Keratinocyte (primary cell): ENCODE results near the gene EEPD1. TPM values are rescaled to one million over a fixed set of nuclear protein-coding genes. Genes with fewer than 3 reads are reported as not detected.

Experiments used
- DNase-seq: peaks from one replicate; pipeline ENCODE4 v3.0.0-alpha.2; 2011; ENCODE audit warnings: low read depth, missing footprints, low spot score
- FAIRE-seq: peaks from 2 replicates; lab custom pipeline; 2011; peaks lifted over from hg19 to GRCh38; lab: Jason Lieb, UNC
- H2AFZ ChIP-seq: 2 replicates; pipeline ENCODE4 v1.6.0; 2012; ENCODE audit warnings: low read length, control low read depth, inconsistent platforms; ENCODE audit not compliant: control insufficient read depth
- H3K27ac ChIP-seq: 2 replicates; pipeline ENCODE4 v1.5.1; 2011; ENCODE audit warnings: low read length; ENCODE audit not compliant: control insufficient read depth, insufficient read depth
- H3K27me3 ChIP-seq: 3 replicates; pipeline ENCODE4 v1.6.0; 2011; ENCODE audit warnings: low read length; ENCODE audit not compliant: control insufficient read depth, insufficient read depth; ENCODE audit errors: extremely low read depth
- H3K36me3 ChIP-seq, 2 experiments: 2 replicates in 1 of 2; 3 replicates in 1 of 2; pipeline ENCODE4 v1.5.1; 2011; ENCODE audit warnings: low read length in 2 of 2, mild to moderate bottlenecking in 1 of 2; ENCODE audit not compliant: control insufficient read depth in 2 of 2, insufficient read depth in 2 of 2; ENCODE audit errors: extremely low read depth in 1 of 2
- H3K4me1 ChIP-seq: 3 replicates; pipeline ENCODE4 v1.5.1; 2011; ENCODE audit warnings: low read length; ENCODE audit not compliant: control insufficient read depth, insufficient read depth; ENCODE audit errors: extremely low read depth
- H3K4me2 ChIP-seq: 3 replicates; pipeline ENCODE4 v1.6.0; 2011; ENCODE audit warnings: low read depth, low read length; ENCODE audit not compliant: control insufficient read depth, insufficient read depth; ENCODE audit errors: extremely low read depth
- H3K4me3 ChIP-seq, 3 experiments: fragments of 200-600 bp in 1 of 3; sonication (generic) in 1 of 3; 2 replicates in 2 of 3; 3 replicates in 1 of 3; pipeline ENCODE4 v1.5.1; 2011 to 2016; ENCODE audit warnings: low read length in 3 of 3, mild to moderate bottlenecking in 3 of 3, control low read depth in 2 of 3, inconsistent platforms in 1 of 3, low read depth in 1 of 3, mixed read lengths in 1 of 3, mixed run types in 1 of 3, moderate library complexity in 1 of 3; ENCODE audit not compliant: control insufficient read depth in 2 of 3, insufficient read depth in 2 of 3; ENCODE audit errors: extremely low read depth in 1 of 3
- H3K79me2 ChIP-seq: 2 replicates; pipeline ENCODE4 v1.6.0; 2012; ENCODE audit warnings: low read length; ENCODE audit not compliant: control insufficient read depth, insufficient read depth
- H3K9ac ChIP-seq: 3 replicates; pipeline ENCODE4 v1.6.0; 2011; ENCODE audit warnings: low read length; ENCODE audit not compliant: control insufficient read depth, insufficient read depth; ENCODE audit errors: extremely low read depth
- H3K9me1 ChIP-seq: 3 replicates; pipeline ENCODE4 v1.6.0; 2011; ENCODE audit warnings: low read length; ENCODE audit not compliant: control insufficient read depth, insufficient read depth; ENCODE audit errors: extremely low read depth
- H3K9me3 ChIP-seq: 2 replicates; pipeline ENCODE4 v1.5.1; 2012; ENCODE audit warnings: low read depth, low read length; ENCODE audit not compliant: control insufficient read depth
- H4K20me1 ChIP-seq: 3 replicates; pipeline ENCODE4 v1.6.0; 2011; ENCODE audit warnings: low read length; ENCODE audit not compliant: control insufficient read depth, insufficient read depth; ENCODE audit errors: extremely low read depth
- CTCF ChIP-seq, 3 experiments: IDR thresholded peaks in 1 of 3; conservative IDR thresholded peaks in 1 of 3; optimal IDR thresholded peaks in 1 of 3; 2 replicates in 2 of 3; 3 replicates in 1 of 3; pipeline versions ENCODE3 to v1.5.1; 2011; ENCODE audit warnings: low read length in 3 of 3, mild to moderate bottlenecking in 3 of 3, moderate library complexity in 2 of 3, control low read depth in 1 of 3, inconsistent platforms in 1 of 3; ENCODE audit not compliant: insufficient read depth in 2 of 3; ENCODE audit errors: extremely low read depth in 1 of 3
- EZH2 ChIP-seq: IDR thresholded peaks from one replicate; pipeline ENCODE4 v1.6.1; 2012; ENCODE audit warnings: inconsistent platforms, mild to moderate bottlenecking, low read length, moderate library complexity
- dilution Hi-C: fragments of 300-500 bp; cut with MboI; formaldehyde crosslinking; loops from one replicate; pipeline ENCODE4 v1.7.0; 2020; ENCODE audit warnings: low sequenced_read_pairs; ENCODE audit not compliant: extremely low pct_ligation_motif_present
- polyA plus RNA-seq, 5 experiments: library from polyadenylated mRNA; depleted of rRNA in 3 of 5; stranded (reverse) in 3 of 5; stranded (forward) in 1 of 5; unstranded in 1 of 5; fragments of >200 nt; gene quantifications; 1 replicate in 1 of 5; 2 replicates in 3 of 5; 3 replicates in 1 of 5; pipeline versions ENCODE4 v1.2.1 to v1.2.3, GENCODE V29; 2011 to 2012; ENCODE audit warnings: missing spikeins in 2 of 5, low read depth in 1 of 5, low replicate concordance in 1 of 5

Gene EEPD1
- polyA plus RNA-seq, 1 donor (not counting 4 experiments of a cell fraction or from before 2014, with no cell fraction given) = 1.2 TPM

- no peaks in the 10 kb centered on the region for H4K20me1 ChIP-seq
- no peaks in the 10 kb centered on the region for H3K36me3 ChIP-seq
- H3K9me1 ChIP-seq = no peaks in the 10 kb centered on the region
- H3K9ac ChIP-seq = no peak overlapping the region
- no peaks in the 10 kb centered on the region for H3K9me3 ChIP-seq
- no peak overlapping the region for H3K27ac ChIP-seq
- no peak overlapping the region for H3K4me3 ChIP-seq
- H2AFZ ChIP-seq = no peak overlapping the region
- FAIRE-seq (no peak), DNase-seq (no peak)
- H3K4me2 ChIP-seq = no peak overlapping the region
- no peaks in the 10 kb centered on the region for H3K27me3 ChIP-seq
- H3K79me2 ChIP-seq = no peaks in the 10 kb centered on the region
- no peaks in the 10 kb centered on the region for H3K4me1 ChIP-seq
- dilution Hi-C loops = no loop called here
- TF ChIP-seq EZH2 (no peak), CTCF (optimal IDR thresholded peaks at IDR 0.05 in 1 of 3, IDR thresholded peaks at IDR 0.05 in 1 of 3, conservative IDR thresholded peaks at IDR 0.05 in 1 of 3; ENCODE audit: extremely low read depth in 1 of 3, insufficient read depth in 2 of 3, low read length in 3 of 3) (no peak)
These were observed 23.6 kb downstream of the EEPD1 start for GRCh38 chr7:36176697-36177096.

- no peak overlapping the region for H2AFZ ChIP-seq
- H3K4me1 ChIP-seq = peaks cover 6% of the 10 kb centered on the region
- FAIRE-seq = no peak
- no peak overlapping the region for H3K27ac ChIP-seq
- H4K20me1 ChIP-seq = no peaks in the 10 kb centered on the region
- TF ChIP-seq CTCF (optimal IDR thresholded peaks at IDR 0.05 in 1 of 3, IDR thresholded peaks at IDR 0.05 in 1 of 3, conservative IDR thresholded peaks at IDR 0.05 in 1 of 3; ENCODE audit: extremely low read depth in 1 of 3, insufficient read depth in 2 of 3, low read length in 3 of 3) (no peak), EZH2 (no peak)
- dilution Hi-C loops = no loop called here
- H3K9ac ChIP-seq = no peak overlapping the region
- H3K9me1 ChIP-seq = no peaks in the 10 kb centered on the region
- H3K27me3 ChIP-seq = no peaks in the 10 kb centered on the region
- no peaks in the 10 kb centered on the region for H3K9me3 ChIP-seq
- H3K4me2 ChIP-seq = no peak overlapping the region
- no peaks in the 10 kb centered on the region for H3K36me3 ChIP-seq
- H3K4me3 ChIP-seq = no peak overlapping the region
- no peaks in the 10 kb centered on the region for H3K79me2 ChIP-seq
- no peak for DNase-seq
These were observed 27.1 kb downstream of the EEPD1 start for GRCh38 chr7:36180121-36180520.
